ENCODE measurements around the gene SCG3. TPM values are rescaled to one million over a fixed set of nuclear protein-coding genes. Genes with fewer than 3 reads are reported as not detected.

The SCG3 gene
- total RNA-seq, 1 donor from 2014 or later, result 1.5 TPM

DNA sequence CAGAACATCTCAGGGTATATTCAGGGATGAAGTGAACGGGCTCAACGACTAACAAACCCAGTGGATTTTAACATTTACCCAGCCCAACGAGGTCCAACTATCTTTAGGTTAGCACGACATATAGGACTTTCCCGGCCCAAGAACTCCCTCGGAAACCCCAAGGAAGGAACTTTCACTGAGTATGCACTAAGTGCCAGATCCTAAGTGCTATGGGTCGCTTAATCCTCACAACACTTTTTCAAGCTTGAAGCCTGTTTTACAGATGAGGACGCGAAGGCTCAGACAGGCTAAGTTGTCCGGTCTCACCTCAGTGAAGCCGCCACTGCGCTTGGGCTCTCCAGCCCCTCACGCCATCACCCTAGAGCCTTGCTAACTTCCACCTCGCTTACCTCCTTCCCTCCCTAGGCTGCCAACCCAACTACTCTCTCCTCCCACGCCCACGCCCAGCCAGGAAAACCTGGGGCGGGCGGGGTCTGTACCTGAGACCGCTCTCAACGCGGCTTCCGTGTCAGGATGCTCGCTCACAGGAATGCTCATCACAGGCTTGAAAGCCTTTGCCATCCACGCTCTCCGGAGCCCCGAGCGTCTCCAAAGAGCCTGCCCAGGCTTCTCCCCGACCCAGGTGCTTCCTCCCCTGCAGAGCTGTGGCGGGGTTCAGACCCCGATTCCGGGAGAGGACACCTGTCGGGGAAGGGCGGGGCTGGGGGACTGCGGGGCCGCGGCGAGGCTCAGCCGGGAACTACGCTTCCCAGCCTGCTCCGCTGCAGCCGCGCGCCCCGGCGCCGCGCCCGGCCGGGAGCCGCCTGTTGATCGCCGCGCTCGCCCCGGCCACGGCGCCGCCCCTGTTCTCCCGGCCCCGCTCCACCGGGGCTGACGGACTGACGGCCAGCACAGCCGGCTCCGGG lies 69.7 kb downstream of the SCG3 start, which contains the start of gene TMOD2:
TSS of gene TMOD2 (plus strand) at position 806 of the 905 bp plus-strand sequence. CDS start 14,845 bp downstream, outside the sequence.
- peak in 1 of 2 donors; percentile 89 for DNase-seq (ENCODE audit: extremely low spot score in 2 of 2)
- TF ChIP-seq POLR2AphosphoS5 (IDR thresholded peaks at IDR 0.05; ENCODE audit: insufficient read depth in 1 of 2, low read depth in 1 of 2) (no peak), POLR2A (IDR thresholded peaks at IDR 0.05) (peak in 1 of 2 donors; percentile 5)
- TF ChIP-seq, protein P1, sequence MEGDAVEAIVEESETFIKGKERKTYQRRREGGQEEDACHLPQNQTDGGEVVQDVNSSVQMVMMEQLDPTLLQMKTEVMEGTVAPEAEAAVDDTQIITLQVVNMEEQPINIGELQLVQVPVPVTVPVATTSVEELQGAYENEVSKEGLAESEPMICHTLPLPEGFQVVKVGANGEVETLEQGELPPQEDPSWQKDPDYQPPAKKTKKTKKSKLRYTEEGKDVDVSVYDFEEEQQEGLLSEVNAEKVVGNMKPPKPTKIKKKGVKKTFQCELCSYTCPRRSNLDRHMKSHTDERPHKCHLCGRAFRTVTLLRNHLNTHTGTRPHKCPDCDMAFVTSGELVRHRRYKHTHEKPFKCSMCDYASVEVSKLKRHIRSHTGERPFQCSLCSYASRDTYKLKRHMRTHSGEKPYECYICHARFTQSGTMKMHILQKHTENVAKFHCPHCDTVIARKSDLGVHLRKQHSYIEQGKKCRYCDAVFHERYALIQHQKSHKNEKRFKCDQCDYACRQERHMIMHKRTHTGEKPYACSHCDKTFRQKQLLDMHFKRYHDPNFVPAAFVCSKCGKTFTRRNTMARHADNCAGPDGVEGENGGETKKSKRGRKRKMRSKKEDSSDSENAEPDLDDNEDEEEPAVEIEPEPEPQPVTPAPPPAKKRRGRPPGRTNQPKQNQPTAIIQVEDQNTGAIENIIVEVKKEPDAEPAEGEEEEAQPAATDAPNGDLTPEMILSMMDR (IDR thresholded peaks at IDR 0.05), result no peak
- intact Hi-C loops (cut with DNase I), result no loop called here

DNA sequence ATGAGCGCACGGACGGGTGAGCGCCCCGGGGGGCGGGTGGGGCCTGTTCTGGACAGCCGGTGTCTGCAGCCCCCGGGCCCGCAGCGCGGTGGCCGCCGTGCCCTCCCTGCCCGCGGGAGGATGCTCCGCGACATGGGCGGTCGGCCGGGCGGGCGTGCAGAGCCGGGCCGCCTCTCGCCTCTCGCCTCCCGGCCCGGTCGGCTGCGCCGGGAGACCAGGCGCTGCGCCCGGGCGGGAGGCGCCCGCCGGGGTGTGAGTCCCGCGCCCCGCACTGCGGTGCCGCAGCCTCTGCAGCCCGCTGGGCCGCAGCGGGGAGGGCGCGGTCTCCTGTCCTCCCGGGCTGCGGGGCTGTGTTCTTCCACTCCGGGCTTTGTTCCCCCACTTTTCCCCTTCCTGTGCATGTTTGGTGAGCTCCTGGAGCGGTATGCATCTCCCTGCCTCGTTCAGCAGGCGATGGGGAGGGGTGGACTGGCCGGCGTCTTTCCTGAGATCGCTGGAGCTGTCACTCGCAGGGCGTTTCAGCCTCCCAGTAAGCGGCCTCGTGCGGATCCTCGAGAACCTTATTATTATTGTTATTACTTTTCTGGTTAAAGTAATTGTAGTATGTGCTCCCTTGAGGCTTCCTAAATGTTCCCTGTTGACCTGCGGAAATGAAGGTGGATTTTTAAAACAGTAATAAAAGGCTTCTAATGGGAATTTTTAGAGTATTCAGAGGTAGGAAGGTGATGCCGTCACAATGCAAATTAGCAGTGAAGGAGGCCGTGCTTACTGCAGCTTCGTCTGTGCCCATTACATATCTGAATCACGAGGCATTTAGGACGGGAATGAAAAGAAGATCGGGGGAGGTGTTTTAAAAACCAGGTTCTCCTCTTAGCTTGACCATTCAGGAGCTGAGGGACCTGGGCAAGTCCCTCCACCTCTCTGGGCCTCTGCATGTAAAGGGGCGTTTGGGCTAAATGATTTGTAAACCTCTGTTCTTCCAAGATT lies 70.7 kb downstream of the SCG3 start:
- no peaks in the 10 kb centered on the region for H3K36me3 ChIP-seq
- no peaks in the 10 kb centered on the region for H3K27me3 ChIP-seq
- peak overlapping the region; percentile 84 for H3K27ac ChIP-seq
- intact Hi-C loops (cut with DNase I), result no loop called here
- H3K4me3 ChIP-seq, result peak overlapping the region; percentile 67 to 90
- H3K9me3 ChIP-seq, result no peaks in the 10 kb centered on the region
- DNase-seq (ENCODE audit: extremely low spot score in 2 of 2), result peak in 1 of 2 donors; percentile 88
- TF ChIP-seq POLR2A (IDR thresholded peaks at IDR 0.05) (no peak), POLR2AphosphoS5 (IDR thresholded peaks at IDR 0.05; ENCODE audit: insufficient read depth in 1 of 2, low read depth in 1 of 2) (no peak)
- TF ChIP-seq, protein P1 (IDR thresholded peaks at IDR 0.05), result no peak
- peaks cover 18% of the 10 kb centered on the region for H3K4me1 ChIP-seq

More for the DNA sequence above, 69.7 kb downstream of the SCG3 start, which contains the start of gene TMOD2:
- Histone ChIP-seq H3K36me3 (no peaks in the 10 kb centered on the region), H3K9me3 (no peaks in the 10 kb centered on the region), H3K4me1 (peaks cover 18% of the 10 kb centered on the region), H3K4me3 (peak within 1 kb of the TSS; percentile 67 to 90), H3K27ac (peak within 1 kb of the TSS; percentile 84), H3K27me3 (no peaks in the 10 kb centered on the region)

DNA sequence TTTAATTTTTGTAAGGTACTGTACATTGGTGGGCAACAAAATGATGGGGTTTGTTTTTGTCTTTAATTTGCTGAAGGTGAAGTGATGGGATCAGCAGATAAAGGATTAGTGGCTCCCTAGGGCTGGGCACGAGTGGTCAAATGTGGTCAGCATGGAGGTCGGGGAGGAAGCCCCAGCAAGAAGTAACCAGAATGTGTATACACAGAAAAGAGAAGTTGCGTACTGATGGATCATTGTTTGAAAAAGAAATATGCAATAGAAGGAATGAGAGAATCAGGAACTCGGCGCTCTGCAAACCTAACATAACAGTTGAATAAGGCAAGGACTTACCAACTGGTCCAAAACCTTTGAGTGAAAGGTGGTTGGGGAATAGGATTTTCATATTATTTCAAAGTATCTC lies 71.6 kb downstream of the SCG3 start:
- Histone ChIP-seq H3K4me1 (peaks cover 18% of the 10 kb centered on the region), H3K4me3 (no peak overlapping the region), H3K27me3 (no peaks in the 10 kb centered on the region), H3K9me3 (no peaks in the 10 kb centered on the region), H3K27ac (no peak overlapping the region), H3K36me3 (no peaks in the 10 kb centered on the region)
- DNase-seq (ENCODE audit: extremely low spot score in 2 of 2), result peak in 1 of 2 donors; percentile 22
- intact Hi-C loops (cut with DNase I), result no loop called here
- TF ChIP-seq, protein P1 (IDR thresholded peaks at IDR 0.05), result no peak
- TF ChIP-seq POLR2AphosphoS5 (IDR thresholded peaks at IDR 0.05; ENCODE audit: insufficient read depth in 1 of 2, low read depth in 1 of 2) (no peak), POLR2A (IDR thresholded peaks at IDR 0.05) (no peak)

DNA sequence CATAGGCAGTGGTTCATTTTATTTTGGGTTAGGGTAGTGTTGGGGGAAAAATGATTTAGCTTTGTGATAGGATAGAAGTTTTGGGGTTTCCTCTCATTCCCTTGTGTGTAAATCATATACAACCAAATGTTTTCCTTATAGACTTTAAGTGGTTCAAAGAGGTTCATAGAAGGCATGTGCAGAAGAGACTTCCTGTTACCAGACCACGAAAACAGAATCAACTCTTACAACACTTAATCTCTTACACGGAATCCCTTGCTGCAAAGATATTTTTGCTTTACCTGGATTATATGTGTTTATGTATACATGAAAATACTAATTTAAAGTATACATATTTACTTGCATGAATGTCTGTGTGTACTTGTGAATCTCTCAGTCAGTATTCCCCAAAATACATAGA lies 73.0 kb downstream of the SCG3 start:
- no peak for DNase-seq (ENCODE audit: extremely low spot score in 2 of 2)
- TF ChIP-seq POLR2AphosphoS5 (IDR thresholded peaks at IDR 0.05; ENCODE audit: insufficient read depth in 1 of 2, low read depth in 1 of 2), result no peak
- TF ChIP-seq, protein P1 (IDR thresholded peaks at IDR 0.05), result no peak
- TF ChIP-seq POLR2A (IDR thresholded peaks at IDR 0.05), result no peak
- intact Hi-C loops (cut with DNase I), result no loop called here
- Histone ChIP-seq H3K4me1 (peaks cover 18% of the 10 kb centered on the region), H3K27ac (no peak overlapping the region), H3K9me3 (no peaks in the 10 kb centered on the region), H3K36me3 (no peaks in the 10 kb centered on the region), H3K4me3 (no peak overlapping the region), H3K27me3 (no peaks in the 10 kb centered on the region)

Data from vagina (tissue), 2 donors.